ENCODE measurements around the gene TNFRSF12A.

- TF ChIP-seq POLR2A (IDR thresholded peaks at IDR 0.05; ENCODE audit: low read depth) (no peak), POLR2AphosphoS5 (IDR thresholded peaks at IDR 0.05) (no peak)
Observed at GRCh38 chr16:2976673-2977072, 43.5 kb upstream of the TNFRSF12A start.

Data from esophagus muscularis mucosa (tissue), 2 donors.